Upper lobe of right lung (tissue), 1 donor: ENCODE data around the gene PBX1. TPM values are rescaled to one million over a fixed set of nuclear protein-coding genes. Genes with fewer than 3 reads are reported as not detected.

Experiments used
- ATAC-seq: fragments of 200-7000 bp; cut with Tn5 transposase; one replicate; pipeline ENCODE4 v1.9.1; 2020; ENCODE audit warnings: mild to moderate bottlenecking, moderate library complexity
- DNase-seq: peaks from one replicate; pipeline ENCODE4 v3.0.0-alpha.2; 2020
- H3K27ac ChIP-seq: fragments of 200-600 bp; one replicate; pipeline ENCODE4 v1.8.0; 2022
- H3K27me3 ChIP-seq: fragments of 200-600 bp; one replicate; pipeline ENCODE4 v1.8.0; 2022; ENCODE audit warnings: mild to moderate bottlenecking
- H3K36me3 ChIP-seq: fragments of 200-600 bp; one replicate; pipeline ENCODE4 v1.8.0; 2022
- H3K4me1 ChIP-seq: fragments of 200-600 bp; one replicate; pipeline ENCODE4 v1.8.0; 2022
- H3K4me3 ChIP-seq: fragments of 200-600 bp; one replicate; pipeline ENCODE4 v1.8.0; 2022; ENCODE audit warnings: mild to moderate bottlenecking
- H3K9me3 ChIP-seq: fragments of 200-600 bp; one replicate; pipeline ENCODE4 v1.8.0; 2022
- intact Hi-C: fragments of 100-400 bp; cut with DNase I; formaldehyde crosslinking; loops from one replicate; pipeline ENCODE4 v1.11.0; 2022
- total RNA-seq: library from RNA; stranded (reverse); fragmentation: NEBNext Ultra II Directional; extraction: Animal tissue kit (Norgen Biotek cat#: 25700); gene quantifications from one replicate; pipeline ENCODE4 v1.2.1, GENCODE V29; 2021
- TF ChIP-seq, protein P1 (sequence below): fragments of 200-600 bp; IDR thresholded peaks from one replicate; pipeline ENCODE4 v1.8.0; 2022; ENCODE audit warnings: antibody characterized with exemption
- donor health status: DM: no; HTN: yes; CAD: no; lungs with severe emphysema.

PBX1 gene
- total RNA-seq, 1 donor from 2014 or later: 56.7 TPM

DNA sequence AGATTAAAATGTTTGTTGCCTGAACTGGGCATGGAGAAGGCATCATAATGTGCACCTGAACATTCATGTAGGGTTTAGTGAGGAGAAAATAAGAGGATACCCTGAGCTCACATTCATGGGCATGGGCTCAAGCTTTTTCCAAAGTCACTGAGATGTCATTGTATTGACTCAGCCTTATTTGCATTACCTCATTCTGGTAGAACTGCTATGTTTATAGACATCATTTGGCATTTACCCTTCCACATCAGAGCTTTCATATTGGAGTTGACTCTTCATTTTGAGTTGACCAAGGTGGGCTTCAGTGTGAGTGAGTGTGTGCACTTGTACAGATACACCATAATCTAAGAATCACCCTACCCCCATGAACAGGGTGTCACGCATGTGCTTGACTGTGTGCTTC lies 143.2 kb downstream of the PBX1 start:
- no peak overlapping the region for H3K27ac ChIP-seq
- no peaks in the 10 kb centered on the region for H3K27me3 ChIP-seq
- H3K36me3 ChIP-seq: no peaks in the 10 kb centered on the region
- ATAC-seq: no peak
- TF ChIP-seq, protein P1, sequence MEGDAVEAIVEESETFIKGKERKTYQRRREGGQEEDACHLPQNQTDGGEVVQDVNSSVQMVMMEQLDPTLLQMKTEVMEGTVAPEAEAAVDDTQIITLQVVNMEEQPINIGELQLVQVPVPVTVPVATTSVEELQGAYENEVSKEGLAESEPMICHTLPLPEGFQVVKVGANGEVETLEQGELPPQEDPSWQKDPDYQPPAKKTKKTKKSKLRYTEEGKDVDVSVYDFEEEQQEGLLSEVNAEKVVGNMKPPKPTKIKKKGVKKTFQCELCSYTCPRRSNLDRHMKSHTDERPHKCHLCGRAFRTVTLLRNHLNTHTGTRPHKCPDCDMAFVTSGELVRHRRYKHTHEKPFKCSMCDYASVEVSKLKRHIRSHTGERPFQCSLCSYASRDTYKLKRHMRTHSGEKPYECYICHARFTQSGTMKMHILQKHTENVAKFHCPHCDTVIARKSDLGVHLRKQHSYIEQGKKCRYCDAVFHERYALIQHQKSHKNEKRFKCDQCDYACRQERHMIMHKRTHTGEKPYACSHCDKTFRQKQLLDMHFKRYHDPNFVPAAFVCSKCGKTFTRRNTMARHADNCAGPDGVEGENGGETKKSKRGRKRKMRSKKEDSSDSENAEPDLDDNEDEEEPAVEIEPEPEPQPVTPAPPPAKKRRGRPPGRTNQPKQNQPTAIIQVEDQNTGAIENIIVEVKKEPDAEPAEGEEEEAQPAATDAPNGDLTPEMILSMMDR: no peak
- peaks cover 16% of the 10 kb centered on the region for H3K4me1 ChIP-seq
- DNase-seq: no peak
- intact Hi-C loops: no loop called here
- no peak overlapping the region for H3K4me3 ChIP-seq
- H3K9me3 ChIP-seq: no peaks in the 10 kb centered on the region

DNA sequence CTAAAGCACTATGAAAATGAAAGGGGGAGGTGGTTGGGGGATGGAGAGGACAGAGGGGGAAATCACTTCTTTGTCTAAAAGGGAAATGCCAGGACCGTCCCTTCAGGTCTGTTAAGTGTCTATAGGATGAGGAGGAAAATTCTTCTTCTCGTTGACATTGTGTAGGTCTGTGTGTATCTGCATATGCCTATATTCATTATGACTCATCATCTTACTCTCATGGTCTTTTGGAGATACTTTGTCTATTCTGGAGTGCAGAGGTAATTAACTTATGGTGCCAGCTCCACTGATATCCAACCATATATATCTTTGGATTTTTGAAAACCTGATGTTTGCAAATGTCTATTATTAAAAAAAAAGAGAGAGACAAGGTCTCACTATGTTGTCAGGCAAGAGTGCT lies 143.7 kb downstream of the PBX1 start:
- peaks cover 20% of the 10 kb centered on the region for H3K4me1 ChIP-seq
- TF ChIP-seq, protein P1: no peak
- H3K9me3 ChIP-seq: no peaks in the 10 kb centered on the region
- ATAC-seq (no peak), DNase-seq (no peak)
- no peak overlapping the region for H3K27ac ChIP-seq
- no peaks in the 10 kb centered on the region for H3K36me3 ChIP-seq
- intact Hi-C loops: no loop called here
- no peak overlapping the region for H3K4me3 ChIP-seq
- H3K27me3 ChIP-seq: no peaks in the 10 kb centered on the region

- Histone ChIP-seq H3K27me3 (no peaks in the 10 kb centered on the region), H3K4me3 (no peak overlapping the region), H3K27ac (no peak overlapping the region), H3K36me3 (no peaks in the 10 kb centered on the region), H3K9me3 (no peaks in the 10 kb centered on the region), H3K4me1 (peaks cover 26% of the 10 kb centered on the region)
- intact Hi-C loops: no loop called here
- DNase-seq: no peak
- TF ChIP-seq, protein P1: no peak
- no peak for ATAC-seq
These were observed 144.5 kb downstream of the PBX1 start for GRCh38 chr1:164703463-164703862.

DNA sequence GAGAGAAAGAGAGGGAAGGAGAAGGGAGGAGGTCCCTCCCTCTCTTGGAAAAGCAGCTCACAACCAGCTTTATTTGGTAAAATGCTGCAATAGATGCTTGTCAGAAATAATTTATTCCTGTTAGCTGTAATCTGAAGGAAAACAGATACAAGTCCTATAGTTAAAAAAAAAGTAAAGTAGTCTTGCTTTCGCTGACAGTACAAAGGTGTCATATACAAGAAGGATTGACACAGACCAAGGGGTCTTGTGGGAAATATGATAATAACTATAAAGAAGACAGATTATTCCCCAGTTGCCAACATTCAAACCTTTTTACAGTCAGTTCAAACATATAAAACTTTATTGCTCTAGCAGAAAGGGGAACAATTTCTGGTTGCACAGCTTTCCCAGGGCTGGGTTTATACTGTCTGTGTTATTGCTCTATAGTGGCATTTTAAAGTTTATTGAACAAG lies 145.0 kb downstream of the PBX1 start:
- H3K27ac ChIP-seq: no peak overlapping the region

GRCh38 chr1:164704954-164705353 lies 146.0 kb downstream of the PBX1 start:
- no peaks in the 10 kb centered on the region for H3K27me3 ChIP-seq
- peaks cover 33% of the 10 kb centered on the region for H3K4me1 ChIP-seq
- no peak overlapping the region for H3K4me3 ChIP-seq
- no peaks in the 10 kb centered on the region for H3K36me3 ChIP-seq
- ATAC-seq (no peak), DNase-seq (no peak)
- no peaks in the 10 kb centered on the region for H3K9me3 ChIP-seq
- no peak overlapping the region for H3K27ac ChIP-seq
- TF ChIP-seq, protein P1: no peak
- intact Hi-C loops: no loop called here

More for the DNA sequence above, 145.0 kb downstream of the PBX1 start:
- DNase-seq: no peak
- intact Hi-C loops: no loop called here
- H3K36me3 ChIP-seq: no peaks in the 10 kb centered on the region
- H3K27me3 ChIP-seq: no peaks in the 10 kb centered on the region
- TF ChIP-seq, protein P1: no peak
- no peak for ATAC-seq
- H3K9me3 ChIP-seq: no peaks in the 10 kb centered on the region
- peaks cover 31% of the 10 kb centered on the region for H3K4me1 ChIP-seq
- no peak overlapping the region for H3K4me3 ChIP-seq

GRCh38 chr1:164706606-164706987 lies 147.6 kb downstream of the PBX1 start:
- H3K4me3 ChIP-seq: no peak overlapping the region
- H3K27ac ChIP-seq: peak overlapping the region; percentile 51
- intact Hi-C loops: no loop called here
- no peaks in the 10 kb centered on the region for H3K27me3 ChIP-seq
- no peaks in the 10 kb centered on the region for H3K9me3 ChIP-seq
- H3K4me1 ChIP-seq: peaks cover 35% of the 10 kb centered on the region
- TF ChIP-seq, protein P1: no peak
- peak; percentile 53 for ATAC-seq
- no peaks in the 10 kb centered on the region for H3K36me3 ChIP-seq
- DNase-seq: no peak
